Activated B cell treated with CpG ODN at 0.5 μM for 24 hours (primary cell): ENCODE results near the gene POC1B. TPM values are rescaled to one million over a fixed set of nuclear protein-coding genes. Genes with fewer than 3 reads are reported as not detected.

ENCODE experiments used
- ATAC-seq: fragments of 200-7000 bp; cut with Tn5 transposase; one replicate; pipeline ENCODE4 v1.10.0; 2021; ENCODE audit warnings: low read depth, mild to moderate bottlenecking, moderate library complexity
- CTCF ChIA-PET: fragments of 350-600 bp; sonication (Branson Sonifier 250); formaldehyde crosslinking; loops from one replicate; lab custom pipeline; 2021; ENCODE audit warnings: antibody characterized with exemption; lab: Charles Lee
- POLR2A ChIA-PET: fragments of 350-600 bp; sonication (Branson Sonifier 250); formaldehyde crosslinking; loops from one replicate; lab custom pipeline; 2021; ENCODE audit warnings: antibody characterized with exemption; lab: Charles Lee
- DNase-seq: peaks from one replicate; pipeline ENCODE4 v3.0.0; 2022
- H3K27ac Mint-ChIP-seq: one replicate; pipeline ENCODE4 v1.8.0; 2020; ENCODE audit warnings: mixed read lengths
- H3K27me3 Mint-ChIP-seq: one replicate; pipeline ENCODE4 v1.8.0; 2021; ENCODE audit warnings: mixed read lengths
- H3K36me3 Mint-ChIP-seq: one replicate; pipeline ENCODE4 v1.8.0; 2021; ENCODE audit warnings: low read depth, mixed read lengths
- H3K4me1 Mint-ChIP-seq: one replicate; pipeline ENCODE4 v1.8.0; 2021; ENCODE audit warnings: mixed read lengths
- H3K4me3 Mint-ChIP-seq: one replicate; pipeline ENCODE4 v1.8.0; 2020; ENCODE audit warnings: mild to moderate bottlenecking, mixed read lengths
- H3K9me3 Mint-ChIP-seq: one replicate; pipeline ENCODE4 v1.8.0; 2020; ENCODE audit warnings: mixed read lengths
- intact Hi-C: fragments of 100-400 bp; cut with micrococcal nuclease; formaldehyde crosslinking; loops from one replicate; pipeline ENCODE4 v1.15.1; 2024
- total RNA-seq: library from RNA; stranded (reverse); gene quantifications from 2 replicates; pipeline ENCODE4 v1.2.3, GENCODE V29; 2022
- TF ChIP-seq, protein P1 (sequence below): fragments of 200-600 bp; IDR thresholded peaks from one replicate; pipeline ENCODE4 v1.8.0; 2022; ENCODE audit warnings: antibody characterized with exemption, mild to moderate bottlenecking

POC1B gene
- total RNA-seq, 1 donor from 2014 or later = 27.3 TPM

DNA sequence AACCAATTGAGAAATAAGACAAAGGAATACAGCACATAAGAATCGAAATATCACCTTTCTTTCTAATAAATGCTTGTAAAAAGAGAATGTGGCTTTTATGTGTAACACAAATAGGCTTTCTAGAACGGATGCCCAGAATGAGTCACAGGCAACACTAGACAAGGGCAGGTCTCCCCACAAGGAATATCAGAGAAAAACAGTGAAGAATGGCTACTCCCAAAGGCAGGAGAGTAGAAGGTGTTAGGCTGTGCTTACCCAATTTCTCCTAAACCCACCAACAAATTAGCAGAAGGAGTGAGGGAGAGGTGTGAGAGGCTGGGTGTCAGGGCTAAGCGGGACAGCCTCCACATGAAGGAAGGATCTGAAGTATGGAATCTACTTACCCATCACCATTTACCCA, 56.5 kb downstream of the POC1B start:
- CTCF ChIA-PET = interaction anchor here (6.3 kb wide), 1 partner anchor 451 kb away, joined by 40 read pairs; no protein-coding TSS in a partner anchor
- no peak for ATAC-seq
- peak overlapping the region; percentile 38 for H3K27ac Mint-ChIP-seq

DNA sequence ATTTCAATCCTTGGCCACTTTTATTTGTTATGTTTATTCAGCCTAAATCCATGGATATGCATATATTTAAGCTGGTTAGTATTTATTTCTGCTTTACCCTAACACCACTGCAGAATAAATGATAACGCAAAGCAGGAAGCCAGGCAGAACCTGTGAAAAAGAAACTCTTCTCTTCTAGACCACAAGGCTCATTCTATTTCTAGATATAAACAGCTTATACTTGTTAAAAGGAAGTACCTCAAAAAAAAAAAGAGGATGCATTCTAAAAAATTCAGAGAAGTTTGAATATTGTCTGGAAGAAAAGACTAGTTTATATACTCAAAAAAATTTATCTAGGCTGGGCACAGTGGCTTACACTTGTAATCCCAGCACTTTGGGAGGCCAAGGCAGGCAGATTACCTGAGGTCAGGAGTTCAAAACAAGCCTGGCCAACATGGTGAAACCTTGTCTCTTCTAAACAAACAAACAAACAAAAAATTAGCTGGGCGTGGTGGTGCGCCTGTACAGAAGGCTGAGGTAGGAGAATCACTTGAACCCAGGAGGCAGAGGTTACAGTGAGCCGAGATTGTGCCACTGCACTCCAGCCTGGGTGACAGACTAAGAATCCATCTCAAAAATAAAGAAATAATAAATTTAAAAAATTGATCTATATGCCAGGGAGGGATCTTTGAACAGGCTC, 57.1 kb downstream of the POC1B start:
- DNase-seq = no peak
- TF ChIP-seq, protein P1, sequence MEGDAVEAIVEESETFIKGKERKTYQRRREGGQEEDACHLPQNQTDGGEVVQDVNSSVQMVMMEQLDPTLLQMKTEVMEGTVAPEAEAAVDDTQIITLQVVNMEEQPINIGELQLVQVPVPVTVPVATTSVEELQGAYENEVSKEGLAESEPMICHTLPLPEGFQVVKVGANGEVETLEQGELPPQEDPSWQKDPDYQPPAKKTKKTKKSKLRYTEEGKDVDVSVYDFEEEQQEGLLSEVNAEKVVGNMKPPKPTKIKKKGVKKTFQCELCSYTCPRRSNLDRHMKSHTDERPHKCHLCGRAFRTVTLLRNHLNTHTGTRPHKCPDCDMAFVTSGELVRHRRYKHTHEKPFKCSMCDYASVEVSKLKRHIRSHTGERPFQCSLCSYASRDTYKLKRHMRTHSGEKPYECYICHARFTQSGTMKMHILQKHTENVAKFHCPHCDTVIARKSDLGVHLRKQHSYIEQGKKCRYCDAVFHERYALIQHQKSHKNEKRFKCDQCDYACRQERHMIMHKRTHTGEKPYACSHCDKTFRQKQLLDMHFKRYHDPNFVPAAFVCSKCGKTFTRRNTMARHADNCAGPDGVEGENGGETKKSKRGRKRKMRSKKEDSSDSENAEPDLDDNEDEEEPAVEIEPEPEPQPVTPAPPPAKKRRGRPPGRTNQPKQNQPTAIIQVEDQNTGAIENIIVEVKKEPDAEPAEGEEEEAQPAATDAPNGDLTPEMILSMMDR = no peak
- Mint-ChIP-seq H3K4me1 (peaks cover 44% of the 10 kb centered on the region), H3K27ac (peak overlapping the region; percentile 81), H3K27me3 (no peaks in the 10 kb centered on the region), H3K9me3 (no peaks in the 10 kb centered on the region), H3K4me3 (peak overlapping the region; percentile 39), H3K36me3 (peaks cover 14% of the 10 kb centered on the region)
- ChIA-PET POLR2A (interaction anchor here (0.6 kb wide), 1 partner anchor 58 kb away, joined by 3 read pairs; no protein-coding TSS in a partner anchor), CTCF (interaction anchor here (1.1 to 6.3 kb wide), 2 partner anchors 53 to 450 kb away, joined by 3 to 40 read pairs; no protein-coding TSS in a partner anchor)
- intact Hi-C loops = loop anchor here (2.0 to 5.0 kb wide), 2 partner anchors 302 to 1384 kb away; no protein-coding TSS in a partner anchor
- peak; percentile 67 for ATAC-seq

More for the DNA sequence above, 56.5 kb downstream of the POC1B start:
- Mint-ChIP-seq H3K4me1 (peaks cover 45% of the 10 kb centered on the region), H3K9me3 (no peaks in the 10 kb centered on the region), H3K27me3 (no peaks in the 10 kb centered on the region), H3K4me3 (no peak overlapping the region), H3K36me3 (peaks cover 14% of the 10 kb centered on the region)
- DNase-seq = no peak
- POLR2A ChIA-PET = no interaction called here
- TF ChIP-seq, protein P1 = no peak
- intact Hi-C loops = loop anchor here (2.0 to 5.0 kb wide), 2 partner anchors 303 to 1383 kb away; no protein-coding TSS in a partner anchor

DNA sequence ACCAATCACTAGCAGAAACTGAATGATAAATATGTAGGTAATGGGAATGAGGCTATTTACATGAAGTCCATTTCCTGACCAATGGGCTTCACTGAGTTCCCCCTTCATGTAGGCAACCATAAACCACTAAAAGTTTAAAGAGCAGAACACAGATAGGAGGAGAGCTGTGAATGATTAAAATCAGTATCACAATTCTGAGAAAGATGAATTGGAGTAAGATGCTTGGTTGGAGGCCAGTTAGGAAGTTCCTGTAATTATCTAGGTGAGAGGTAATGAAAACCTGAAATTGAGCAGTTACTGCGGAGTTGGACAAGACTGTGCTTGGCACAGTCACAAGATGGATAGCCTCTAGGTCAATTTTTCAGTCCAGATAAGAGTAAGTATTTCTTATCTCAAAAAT, 57.8 kb downstream of the POC1B start:
- ChIA-PET POLR2A (interaction anchor here (0.6 kb wide), 1 partner anchor 57 kb away, joined by 3 read pairs; no protein-coding TSS in a partner anchor), CTCF (interaction anchor here (0.6 to 6.3 kb wide), 4 partner anchors 54 to 450 kb away, joined by 3 to 40 read pairs (median 4); no protein-coding TSS in a partner anchor)
- TF ChIP-seq, protein P1 = no peak
- H3K4me1 Mint-ChIP-seq = peaks cover 44% of the 10 kb centered on the region
- H3K36me3 Mint-ChIP-seq = peaks cover 14% of the 10 kb centered on the region
- intact Hi-C loops = loop anchor here (2.0 to 5.0 kb wide), 2 partner anchors 301 to 1384 kb away; no protein-coding TSS in a partner anchor
- H3K27ac Mint-ChIP-seq = peak overlapping the region; percentile 1
- ATAC-seq (peak; percentile 29), DNase-seq (no peak)
- H3K4me3 Mint-ChIP-seq = no peak overlapping the region
- H3K27me3 Mint-ChIP-seq = no peaks in the 10 kb centered on the region
- no peaks in the 10 kb centered on the region for H3K9me3 Mint-ChIP-seq

DNA sequence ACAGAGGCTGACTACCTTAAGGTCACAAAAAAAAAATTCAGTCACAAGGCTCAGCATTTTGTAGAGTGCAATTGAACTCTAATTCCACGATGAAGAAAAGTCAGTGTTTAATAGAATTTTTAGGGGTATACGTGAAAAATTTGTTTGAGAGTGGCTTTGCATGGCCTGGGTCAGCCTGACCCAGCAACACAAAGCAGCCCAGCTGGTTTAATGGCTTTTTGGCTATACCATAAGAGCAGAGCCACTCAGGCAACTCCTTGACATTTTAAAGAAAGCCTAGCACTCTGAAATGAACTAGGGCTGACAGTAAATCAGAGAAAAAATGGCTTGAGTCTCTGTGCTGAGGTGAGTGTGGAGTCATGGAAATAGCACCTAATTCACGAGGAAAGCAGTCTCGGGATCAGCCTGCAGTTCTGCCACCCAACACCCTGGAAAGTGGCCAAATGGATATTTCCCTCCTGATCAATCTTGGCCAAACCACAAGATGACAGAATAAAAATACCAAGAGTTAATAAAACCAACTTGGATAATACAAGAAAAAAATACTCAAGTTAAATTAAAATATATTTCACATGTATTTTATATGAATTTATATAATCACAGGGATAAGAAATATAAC, 60.8 kb downstream of the POC1B start:
- intact Hi-C loops = loop anchor here (5.0 kb wide), 2 partner anchors 1353 to 1387 kb away; no protein-coding TSS in a partner anchor
- DNase-seq (no peak), ATAC-seq (no peak)
- CTCF ChIA-PET = no interaction called here
- H3K4me3 Mint-ChIP-seq = no peak overlapping the region
- no peaks in the 10 kb centered on the region for H3K27me3 Mint-ChIP-seq
- TF ChIP-seq, protein P1 = no peak
- H3K9me3 Mint-ChIP-seq = no peaks in the 10 kb centered on the region
- peaks cover 20% of the 10 kb centered on the region for H3K36me3 Mint-ChIP-seq
- H3K4me1 Mint-ChIP-seq = peaks cover 39% of the 10 kb centered on the region
- POLR2A ChIA-PET = no interaction called here
- H3K27ac Mint-ChIP-seq = no peak overlapping the region
